HUES6 (cell line): ENCODE data around the gene PIK3C2G.

Experiments
- H3K27ac ChIP-seq: 2 replicates; pipeline ENCODE4 v1.7.0; 2013; ENCODE audit warnings: low read depth, mild to moderate bottlenecking, low read length, inconsistent platforms
- H3K27me3 ChIP-seq: 2 replicates; pipeline ENCODE4 v1.6.1; 2013; ENCODE audit warnings: low read length; ENCODE audit not compliant: control insufficient read depth, insufficient read depth
- H3K36me3 ChIP-seq: 2 replicates; pipeline ENCODE4 v1.6.1; 2013; ENCODE audit warnings: low read length; ENCODE audit not compliant: control insufficient read depth, insufficient read depth
- H3K4me1 ChIP-seq: 2 replicates; pipeline ENCODE4 v1.6.1; 2013; ENCODE audit warnings: low read length; ENCODE audit not compliant: control insufficient read depth, insufficient read depth
- H3K4me3 ChIP-seq: 2 replicates; pipeline ENCODE4 v1.5.1; 2013; ENCODE audit warnings: low read depth, low read length
- H3K9ac ChIP-seq: one replicate; pipeline ENCODE4 v1.6.1; 2013; ENCODE audit warnings: mild to moderate bottlenecking, low read length
- H3K9me3 ChIP-seq: 2 replicates; pipeline ENCODE4 v1.6.1; 2013; ENCODE audit warnings: low read depth, low read length; ENCODE audit not compliant: control insufficient read depth, insufficient read depth

PIK3C2G gene

GRCh38 chr12:18551701-18552100 is 290.4 kb downstream of the PIK3C2G start:
- peaks cover 7% of the 10 kb centered on the region; the same call in 1 of the 2 replicates for H3K4me1 ChIP-seq

GRCh38 chr12:18552829-18553228 is 291.5 kb downstream of the PIK3C2G start:
- no peak overlapping the region for H3K9ac ChIP-seq
- H3K36me3 ChIP-seq: no peaks in the 10 kb centered on the region
- no peaks in the 10 kb centered on the region for H3K9me3 ChIP-seq
- peaks cover 7% of the 10 kb centered on the region; the same call in 1 of the 2 replicates for H3K4me1 ChIP-seq
- no peak overlapping the region for H3K27ac ChIP-seq
- no peak overlapping the region for H3K4me3 ChIP-seq
- no peaks in the 10 kb centered on the region for H3K27me3 ChIP-seq

More at GRCh38 chr12:18551701-18552100, 290.4 kb downstream of the PIK3C2G start:
- Histone ChIP-seq H3K27ac (no peak overlapping the region), H3K4me3 (no peak overlapping the region), H3K36me3 (no peaks in the 10 kb centered on the region), H3K9ac (no peak overlapping the region), H3K27me3 (no peaks in the 10 kb centered on the region), H3K9me3 (no peaks in the 10 kb centered on the region)

- no peak overlapping the region for H3K27ac ChIP-seq
- no peaks in the 10 kb centered on the region for H3K36me3 ChIP-seq
- H3K9ac ChIP-seq: no peak overlapping the region
- peaks cover 7% of the 10 kb centered on the region; the same call in 1 of the 2 replicates for H3K4me1 ChIP-seq
- no peaks in the 10 kb centered on the region for H3K9me3 ChIP-seq
- H3K4me3 ChIP-seq: no peak overlapping the region
- H3K27me3 ChIP-seq: no peaks in the 10 kb centered on the region
Observed at GRCh38 chr12:18556161-18556560, 294.8 kb downstream of the PIK3C2G start.

- H3K9me3 ChIP-seq: no peaks in the 10 kb centered on the region
- no peak overlapping the region for H3K4me3 ChIP-seq
- H3K9ac ChIP-seq: no peak overlapping the region
- H3K36me3 ChIP-seq: no peaks in the 10 kb centered on the region
- H3K4me1 ChIP-seq: no peaks in the 10 kb centered on the region
- H3K27me3 ChIP-seq: no peaks in the 10 kb centered on the region
- H3K27ac ChIP-seq: no peak overlapping the region
Observed at GRCh38 chr12:18559242-18559641, 297.9 kb downstream of the PIK3C2G start.

GRCh38 chr12:18562531-18562930 is 301.2 kb downstream of the PIK3C2G start:
- no peaks in the 10 kb centered on the region for H3K4me1 ChIP-seq
- H3K4me3 ChIP-seq: no peak overlapping the region
- H3K9ac ChIP-seq: no peak overlapping the region
- H3K9me3 ChIP-seq: no peaks in the 10 kb centered on the region
- H3K36me3 ChIP-seq: no peaks in the 10 kb centered on the region
- no peak overlapping the region for H3K27ac ChIP-seq
- H3K27me3 ChIP-seq: no peaks in the 10 kb centered on the region

- H3K9ac ChIP-seq: no peak overlapping the region
Observed at GRCh38 chr12:18564306-18564705, 303.0 kb downstream of the PIK3C2G start.

GRCh38 chr12:18567787-18568186 is 306.5 kb downstream of the PIK3C2G start:
- Histone ChIP-seq H3K9me3 (no peaks in the 10 kb centered on the region), H3K27ac (no peak overlapping the region), H3K36me3 (no peaks in the 10 kb centered on the region), H3K27me3 (no peaks in the 10 kb centered on the region), H3K9ac (no peak overlapping the region), H3K4me1 (no peaks in the 10 kb centered on the region), H3K4me3 (no peak overlapping the region)

More at GRCh38 chr12:18564306-18564705, 303.0 kb downstream of the PIK3C2G start:
- H3K4me3 ChIP-seq: no peak overlapping the region
- H3K27me3 ChIP-seq: no peaks in the 10 kb centered on the region
- no peaks in the 10 kb centered on the region for H3K9me3 ChIP-seq
- H3K27ac ChIP-seq: no peak overlapping the region
- no peaks in the 10 kb centered on the region for H3K36me3 ChIP-seq
- H3K4me1 ChIP-seq: no peaks in the 10 kb centered on the region

GRCh38 chr12:18570543-18570942 is 309.2 kb downstream of the PIK3C2G start:
- Histone ChIP-seq H3K4me3 (no peak overlapping the region), H3K9me3 (no peaks in the 10 kb centered on the region), H3K27ac (no peak overlapping the region), H3K36me3 (no peaks in the 10 kb centered on the region), H3K9ac (no peak overlapping the region), H3K27me3 (no peaks in the 10 kb centered on the region), H3K4me1 (no peaks in the 10 kb centered on the region)

GRCh38 chr12:18576104-18576626 is 314.8 kb downstream of the PIK3C2G start:
- H3K36me3 ChIP-seq: no peaks in the 10 kb centered on the region
- H3K27me3 ChIP-seq: no peaks in the 10 kb centered on the region
- H3K4me3 ChIP-seq: no peak overlapping the region
- H3K27ac ChIP-seq: no peak overlapping the region
- no peaks in the 10 kb centered on the region for H3K4me1 ChIP-seq
- no peaks in the 10 kb centered on the region for H3K9me3 ChIP-seq
- H3K9ac ChIP-seq: no peak overlapping the region

- no peaks in the 10 kb centered on the region for H3K36me3 ChIP-seq
- no peaks in the 10 kb centered on the region for H3K4me1 ChIP-seq
- no peaks in the 10 kb centered on the region for H3K27me3 ChIP-seq
- no peaks in the 10 kb centered on the region for H3K9me3 ChIP-seq
- no peak overlapping the region for H3K9ac ChIP-seq
- no peak overlapping the region for H3K4me3 ChIP-seq
- no peak overlapping the region for H3K27ac ChIP-seq
Observed at GRCh38 chr12:18576648-18577047, 315.3 kb downstream of the PIK3C2G start.

- Histone ChIP-seq H3K9me3 (no peaks in the 10 kb centered on the region), H3K9ac (no peak overlapping the region), H3K27me3 (no peaks in the 10 kb centered on the region), H3K36me3 (no peaks in the 10 kb centered on the region), H3K27ac (no peak overlapping the region), H3K4me1 (no peaks in the 10 kb centered on the region), H3K4me3 (no peak overlapping the region)
Observed at GRCh38 chr12:18578191-18578590, 316.9 kb downstream of the PIK3C2G start.

GRCh38 chr12:18580291-18580690 is 319.0 kb downstream of the PIK3C2G start:
- Histone ChIP-seq H3K4me3 (no peak overlapping the region), H3K4me1 (no peaks in the 10 kb centered on the region), H3K9ac (no peak overlapping the region), H3K9me3 (no peaks in the 10 kb centered on the region), H3K27ac (no peak overlapping the region), H3K27me3 (no peaks in the 10 kb centered on the region), H3K36me3 (no peaks in the 10 kb centered on the region)
